ENCODE data around the gene BDP1. TPM values are rescaled to one million over a fixed set of nuclear protein-coding genes. Genes with fewer than 3 reads are reported as not detected.
"Not testable (repeated sequence)": the region's sequence is repeated elsewhere in the genome, so short reads cannot be mapped to it uniquely, and the experiment has no call there.

Gene BDP1
- polyA plus RNA-seq, 3 donors from 2014 or later, result 1.3 to 15.0 (median 4.7) TPM

GRCh38 chr5:71446540-71447216, 8.8 kb upstream of the BDP1 start:
- not testable (repeated sequence) for H3K27ac Mint-ChIP-seq, H3K4me3 Mint-ChIP-seq, H3K36me3 Mint-ChIP-seq, H3K9me3 Mint-ChIP-seq, H3K4me1 Mint-ChIP-seq, DNase-seq
- peaks cover 0 to 22% (median 0%) of the 10 kb centered on the region in 3 donors for H3K27me3 Mint-ChIP-seq (ENCODE audit: low read depth in 3 of 3)

GRCh38 chr5:71447218-71447808, 8.1 kb upstream of the BDP1 start:
- H3K9me3 Mint-ChIP-seq, H3K36me3 Mint-ChIP-seq, H3K4me3 Mint-ChIP-seq, H3K4me1 Mint-ChIP-seq, H3K27ac Mint-ChIP-seq: not testable (repeated sequence)
- DNase-seq, result peak; percentile 9 to 28 (median 25)
- H3K27me3 Mint-ChIP-seq (ENCODE audit: low read depth in 3 of 3), result peaks cover 0 to 27% (median 2%) of the 10 kb centered on the region in 3 donors

GRCh38 chr5:71452876-71453275, 2.6 kb upstream of the BDP1 start:
- no peak for DNase-seq
- Mint-ChIP-seq H3K4me1 (peaks cover 26 to 32% of the 10 kb centered on the region in 2 donors), H3K27me3 (ENCODE audit: low read depth in 3 of 3) (peaks cover 2 to 29% (median 15%) of the 10 kb centered on the region in 3 donors), H3K9me3 (no peaks in the 10 kb centered on the region), H3K36me3 (no peaks in the 10 kb centered on the region), H3K4me3 (no peak overlapping the region), H3K27ac (no peak overlapping the region)

GRCh38 chr5:71454913-71455312, 538 bp upstream of the BDP1 start:
- H3K27ac Mint-ChIP-seq, result peak overlapping the region; percentile 93 to 98 (median 96)
- peak overlapping the region; percentile 89 to 100 (median 95) for H3K4me3 Mint-ChIP-seq
- peaks cover 2 to 22% (median 15%) of the 10 kb centered on the region in 3 donors for H3K27me3 Mint-ChIP-seq (ENCODE audit: low read depth in 3 of 3)
- peak in 1 of 3 donors; percentile 3 for DNase-seq
- H3K9me3 Mint-ChIP-seq, result no peaks in the 10 kb centered on the region
- H3K36me3 Mint-ChIP-seq, result peaks cover 3 to 11% (median 4%) of the 10 kb centered on the region in 3 donors
- H3K4me1 Mint-ChIP-seq, result peaks cover 27 to 40% of the 10 kb centered on the region in 2 donors

GRCh38 chr5:71456362-71456743, 902 bp downstream of the BDP1 start:
- no peaks in the 10 kb centered on the region for H3K9me3 Mint-ChIP-seq
- peak overlapping the region; percentile 93 to 98 (median 97) for H3K27ac Mint-ChIP-seq
- peaks cover 27 to 40% of the 10 kb centered on the region in 2 donors for H3K4me1 Mint-ChIP-seq
- H3K36me3 Mint-ChIP-seq, result peaks cover 3 to 11% (median 4%) of the 10 kb centered on the region in 3 donors
- H3K4me3 Mint-ChIP-seq, result peak overlapping the region; percentile 89 to 100 (median 95)
- H3K27me3 Mint-ChIP-seq (ENCODE audit: low read depth in 3 of 3), result peaks cover 2 to 19% (median 15%) of the 10 kb centered on the region in 3 donors
- DNase-seq, result no peak

- H3K36me3 Mint-ChIP-seq, result peaks cover 7 to 15% (median 8%) of the 10 kb centered on the region in 3 donors
- H3K9me3 Mint-ChIP-seq, result no peaks in the 10 kb centered on the region
- DNase-seq, result no peak
- peaks cover 2 to 15% (median 14%) of the 10 kb centered on the region in 3 donors for H3K27me3 Mint-ChIP-seq (ENCODE audit: low read depth in 3 of 3)
- peak overlapping the region; percentile 93 to 98 (median 97) for H3K27ac Mint-ChIP-seq
- peaks cover 27 to 40% of the 10 kb centered on the region in 2 donors for H3K4me1 Mint-ChIP-seq
- peak overlapping the region; percentile 89 to 100 (median 95) for H3K4me3 Mint-ChIP-seq
Measured at GRCh38 chr5:71457106-71457505, 1.7 kb downstream of the BDP1 start.

- H3K27me3 Mint-ChIP-seq (ENCODE audit: low read depth in 3 of 3), result peaks cover 0 to 5% (median 0%) of the 10 kb centered on the region in 3 donors
- no peak for DNase-seq
- no peaks in the 10 kb centered on the region for H3K9me3 Mint-ChIP-seq
- H3K36me3 Mint-ChIP-seq, result peaks cover 7 to 23% (median 12%) of the 10 kb centered on the region in 3 donors
- no peak overlapping the region for H3K4me3 Mint-ChIP-seq
- peaks cover 20 to 30% of the 10 kb centered on the region in 2 donors for H3K4me1 Mint-ChIP-seq
- no peak overlapping the region for H3K27ac Mint-ChIP-seq
Measured at GRCh38 chr5:71460693-71461092, 5.2 kb downstream of the BDP1 start.

- no peak for DNase-seq
- Mint-ChIP-seq H3K27me3 (ENCODE audit: low read depth in 3 of 3) (no peaks in the 10 kb centered on the region), H3K27ac (no peak overlapping the region), H3K36me3 (peaks cover 14 to 30% (median 17%) of the 10 kb centered on the region in 3 donors), H3K4me1 (peaks cover 13 to 24% of the 10 kb centered on the region in 2 donors), H3K4me3 (no peak overlapping the region), H3K9me3 (no peaks in the 10 kb centered on the region)
Measured at GRCh38 chr5:71461360-71461759, 5.9 kb downstream of the BDP1 start.

- Mint-ChIP-seq H3K27ac (no peak overlapping the region), H3K4me1 (no peaks in the 10 kb centered on the region), H3K9me3 (no peaks in the 10 kb centered on the region), H3K4me3 (no peak overlapping the region), H3K36me3 (peaks cover 17 to 39% (median 20%) of the 10 kb centered on the region in 3 donors), H3K27me3 (ENCODE audit: low read depth in 3 of 3) (peaks cover 0 to 4% (median 0%) of the 10 kb centered on the region in 3 donors)
- no peak for DNase-seq
Measured at GRCh38 chr5:71471193-71471592, 15.7 kb downstream of the BDP1 start.

GRCh38 chr5:71475788-71476384, 20.4 kb downstream of the BDP1 start:
- DNase-seq, result peak in 2 of 3 donors; percentile 2 to 14
- Mint-ChIP-seq H3K4me3 (no peak overlapping the region), H3K9me3 (no peaks in the 10 kb centered on the region), H3K36me3 (peaks cover 7 to 29% (median 17%) of the 10 kb centered on the region in 3 donors), H3K27me3 (ENCODE audit: low read depth in 3 of 3) (no peaks in the 10 kb centered on the region), H3K27ac (peak overlapping the region in 1 of 6 donors; percentile 34), H3K4me1 (no peaks in the 10 kb centered on the region)

- Mint-ChIP-seq H3K27ac (no peak overlapping the region), H3K36me3 (peaks cover 11 to 24% (median 12%) of the 10 kb centered on the region in 3 donors), H3K9me3 (no peaks in the 10 kb centered on the region), H3K4me1 (peaks cover 3 to 12% of the 10 kb centered on the region in 2 donors), H3K27me3 (ENCODE audit: low read depth in 3 of 3) (no peaks in the 10 kb centered on the region), H3K4me3 (no peak overlapping the region)
- DNase-seq, result no peak
Measured at GRCh38 chr5:71481441-71481840, 26.0 kb downstream of the BDP1 start.

GRCh38 chr5:71482132-71482531, 26.7 kb downstream of the BDP1 start:
- peak overlapping the region in 1 of 6 donors; percentile 45 for H3K27ac Mint-ChIP-seq

GRCh38 chr5:71483355-71483754, 27.9 kb downstream of the BDP1 start:
- no peaks in the 10 kb centered on the region for H3K27me3 Mint-ChIP-seq (ENCODE audit: low read depth in 3 of 3)
- peaks cover 3 to 12% of the 10 kb centered on the region in 2 donors for H3K4me1 Mint-ChIP-seq
- H3K4me3 Mint-ChIP-seq, result no peak overlapping the region
- no peaks in the 10 kb centered on the region for H3K9me3 Mint-ChIP-seq
- H3K27ac Mint-ChIP-seq, result no peak overlapping the region
- DNase-seq, result no peak
- H3K36me3 Mint-ChIP-seq, result peaks cover 14 to 36% (median 16%) of the 10 kb centered on the region in 3 donors

More at GRCh38 chr5:71482132-71482531, 26.7 kb downstream of the BDP1 start:
- no peaks in the 10 kb centered on the region for H3K9me3 Mint-ChIP-seq
- no peaks in the 10 kb centered on the region for H3K27me3 Mint-ChIP-seq (ENCODE audit: low read depth in 3 of 3)
- DNase-seq, result no peak
- H3K4me1 Mint-ChIP-seq, result peaks cover 3 to 12% of the 10 kb centered on the region in 2 donors
- peaks cover 16 to 29% (median 18%) of the 10 kb centered on the region in 3 donors for H3K36me3 Mint-ChIP-seq
- H3K4me3 Mint-ChIP-seq, result no peak overlapping the region
